ENCODE data around the gene CMTM8.
A peak's percentile ranks its signal among the peaks of the same experiment; 100 is the strongest.
"Not testable (repeated sequence)": the region's sequence is repeated elsewhere in the genome, so short reads cannot be mapped to it uniquely, and the experiment has no call there.

The CMTM8 gene

GRCh38 chr3:32228743-32229142, 9.7 kb upstream of the CMTM8 start:
- DNase-seq (ENCODE audit: low read depth), result not testable (repeated sequence)

GRCh38 chr3:32229565-32229964, 8.9 kb upstream of the CMTM8 start:
- no peak for DNase-seq (ENCODE audit: low read depth)

GRCh38 chr3:32236377-32236776, 2.1 kb upstream of the CMTM8 start:
- no peak for DNase-seq (ENCODE audit: low read depth)

- no peak for DNase-seq (ENCODE audit: low read depth)
Observed at GRCh38 chr3:32237670-32238452, 619 bp upstream of the CMTM8 start.

GRCh38 chr3:32239307-32240158, 1.1 kb downstream of the CMTM8 start:
- no peak for DNase-seq (ENCODE audit: low read depth)

- peak; percentile 36 for DNase-seq (ENCODE audit: low read depth)
Observed at GRCh38 chr3:32240159-32240545, 1.7 kb downstream of the CMTM8 start.

- DNase-seq (ENCODE audit: low read depth), result no peak
Observed at GRCh38 chr3:32241100-32241499, 2.6 kb downstream of the CMTM8 start.

- no peak for DNase-seq (ENCODE audit: low read depth)
Observed at GRCh38 chr3:32243519-32243918, 5.0 kb downstream of the CMTM8 start.

GRCh38 chr3:32245200-32245599, 6.7 kb downstream of the CMTM8 start:
- no peak for DNase-seq (ENCODE audit: low read depth)

GRCh38 chr3:32246079-32246675, 7.7 kb downstream of the CMTM8 start:
- no peak for DNase-seq (ENCODE audit: low read depth)

- DNase-seq (ENCODE audit: low read depth), result no peak
Observed at GRCh38 chr3:32249184-32249782, 10.8 kb downstream of the CMTM8 start.

- DNase-seq (ENCODE audit: low read depth), result no peak
Observed at GRCh38 chr3:32254268-32254667, 15.8 kb downstream of the CMTM8 start.

- DNase-seq (ENCODE audit: low read depth), result no peak
Observed at GRCh38 chr3:32255345-32255744, 16.9 kb downstream of the CMTM8 start.

- no peak for DNase-seq (ENCODE audit: low read depth)
Observed at GRCh38 chr3:32256206-32256605, 17.7 kb downstream of the CMTM8 start.

GRCh38 chr3:32257042-32257441, 18.6 kb downstream of the CMTM8 start:
- no peak for DNase-seq (ENCODE audit: low read depth)

GRCh38 chr3:32257641-32258438, 19.4 kb downstream of the CMTM8 start:
- DNase-seq (ENCODE audit: low read depth), result no peak

GRCh38 chr3:32258869-32259268, 20.4 kb downstream of the CMTM8 start:
- no peak for DNase-seq (ENCODE audit: low read depth)

GRCh38 chr3:32261545-32261944, 23.1 kb downstream of the CMTM8 start:
- DNase-seq (ENCODE audit: low read depth), result no peak

- DNase-seq (ENCODE audit: low read depth), result no peak
Observed at GRCh38 chr3:32262201-32262600, 23.7 kb downstream of the CMTM8 start.

GRCh38 chr3:32274306-32274705, 35.8 kb downstream of the CMTM8 start:
- DNase-seq (ENCODE audit: low read depth), result no peak

- no peak for DNase-seq (ENCODE audit: low read depth)
Observed at GRCh38 chr3:32275506-32275905, 37.0 kb downstream of the CMTM8 start.
